GM18951 (cell line): ENCODE data around the gene HELZ2.

Experiments used
- POLR2A ChIP-seq: IDR thresholded peaks from 4 replicates; pipeline ENCODE4 v1.6.1; 2011; ENCODE audit warnings: mild to moderate bottlenecking; ENCODE audit not compliant: insufficient read length, insufficient read depth; ENCODE audit errors: extremely low read depth
- in situ Hi-C: fragments of 300-500 bp; cut with MboI; formaldehyde crosslinking; loops from one replicate; pipeline ENCODE4 v1.12.0; 2022; ENCODE audit warnings: low sequenced_read_pairs, mixed read lengths, inconsistent platforms; ENCODE audit not compliant: unreplicated experiment

Gene HELZ2

DNA sequence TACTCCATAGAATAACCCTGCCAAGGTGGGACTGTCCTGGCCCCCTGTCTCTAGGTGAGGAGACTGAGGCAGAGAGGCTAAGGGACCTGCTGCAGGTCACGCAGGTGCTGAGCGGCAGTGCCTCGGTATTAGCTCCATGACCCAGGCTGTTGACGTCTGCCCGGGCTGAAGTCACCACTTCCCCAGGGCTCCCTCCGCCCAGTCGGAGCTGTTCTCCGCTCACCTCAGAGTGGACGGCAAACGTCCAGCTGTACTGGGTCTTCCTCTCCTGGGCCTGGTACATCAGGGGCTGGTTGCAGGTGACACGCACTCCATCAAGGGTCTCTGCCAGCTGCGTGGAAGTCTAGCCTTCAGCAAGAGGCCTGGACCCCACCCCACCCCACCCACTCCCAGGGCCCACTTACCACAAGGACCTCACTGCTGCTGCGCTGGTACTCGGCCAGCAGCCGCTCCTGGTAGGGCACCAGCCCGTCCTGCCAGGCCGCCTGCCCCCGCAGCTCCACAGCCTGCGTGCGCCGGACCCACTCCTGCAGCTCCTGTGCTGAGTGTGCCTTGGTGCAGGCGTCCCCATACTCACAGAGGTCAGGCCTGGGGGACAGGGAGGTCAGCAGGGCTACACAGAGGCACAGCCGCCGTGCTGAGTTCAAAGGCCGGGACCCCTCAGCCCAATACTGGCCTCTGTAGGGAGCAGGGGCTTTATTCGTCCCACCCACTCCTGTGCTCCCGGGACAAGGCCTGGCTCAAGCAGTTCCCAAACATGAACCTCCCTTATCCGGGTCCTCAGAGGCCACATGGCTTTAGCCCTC lies 3.6 kb downstream of the HELZ2 start:
- no peak for TF ChIP-seq POLR2A
- in situ Hi-C loops: no loop called here

DNA sequence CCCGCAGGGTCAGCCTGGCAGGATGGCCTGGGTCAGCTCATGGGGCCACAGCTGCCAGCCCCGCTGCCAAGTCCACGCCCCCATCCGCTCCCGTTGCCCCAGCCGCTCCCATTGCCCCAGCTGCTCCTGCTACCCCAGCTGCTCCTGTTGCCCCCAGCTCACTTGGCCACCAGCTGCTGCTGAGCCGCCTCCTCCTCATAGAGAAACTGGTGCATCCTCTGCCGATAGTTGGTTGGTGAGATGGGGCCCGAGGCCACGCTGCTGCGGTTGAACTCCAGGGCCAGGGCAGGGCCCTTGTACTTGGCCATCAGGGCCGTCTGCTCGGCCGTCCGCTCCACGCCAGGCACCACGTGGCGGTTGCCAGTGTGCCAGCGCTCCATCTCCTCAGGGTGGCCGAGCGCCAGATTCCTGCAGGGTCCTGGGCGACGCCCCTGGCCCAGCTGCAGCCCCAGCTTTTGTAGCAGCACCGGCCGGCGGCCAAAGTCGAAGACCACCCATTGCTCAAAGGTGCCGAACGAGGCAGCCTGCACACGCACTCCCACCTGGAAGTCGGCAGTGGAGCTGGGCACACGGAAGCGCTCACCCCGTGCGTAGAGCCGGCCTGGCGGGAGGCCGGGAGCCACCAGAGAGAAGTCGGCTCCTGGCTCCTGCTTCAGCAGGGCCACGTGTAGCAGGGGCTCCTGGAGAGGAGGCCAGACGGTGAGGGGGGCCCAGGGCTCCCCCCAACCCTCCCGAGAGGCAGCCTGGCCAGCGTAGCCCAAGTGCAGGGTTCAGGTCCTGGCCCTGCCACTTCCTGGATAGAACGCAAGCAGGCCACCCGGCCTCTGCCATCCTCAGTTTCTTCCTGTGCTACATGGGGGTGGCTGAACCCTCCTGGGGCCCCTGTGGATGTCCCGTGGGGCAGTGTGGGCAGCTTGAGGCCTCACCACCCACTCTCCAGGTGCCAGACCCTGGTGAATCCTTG lies 4.8 kb downstream of the HELZ2 start:
- in situ Hi-C loops: no loop called here
- TF ChIP-seq POLR2A: no peak

DNA sequence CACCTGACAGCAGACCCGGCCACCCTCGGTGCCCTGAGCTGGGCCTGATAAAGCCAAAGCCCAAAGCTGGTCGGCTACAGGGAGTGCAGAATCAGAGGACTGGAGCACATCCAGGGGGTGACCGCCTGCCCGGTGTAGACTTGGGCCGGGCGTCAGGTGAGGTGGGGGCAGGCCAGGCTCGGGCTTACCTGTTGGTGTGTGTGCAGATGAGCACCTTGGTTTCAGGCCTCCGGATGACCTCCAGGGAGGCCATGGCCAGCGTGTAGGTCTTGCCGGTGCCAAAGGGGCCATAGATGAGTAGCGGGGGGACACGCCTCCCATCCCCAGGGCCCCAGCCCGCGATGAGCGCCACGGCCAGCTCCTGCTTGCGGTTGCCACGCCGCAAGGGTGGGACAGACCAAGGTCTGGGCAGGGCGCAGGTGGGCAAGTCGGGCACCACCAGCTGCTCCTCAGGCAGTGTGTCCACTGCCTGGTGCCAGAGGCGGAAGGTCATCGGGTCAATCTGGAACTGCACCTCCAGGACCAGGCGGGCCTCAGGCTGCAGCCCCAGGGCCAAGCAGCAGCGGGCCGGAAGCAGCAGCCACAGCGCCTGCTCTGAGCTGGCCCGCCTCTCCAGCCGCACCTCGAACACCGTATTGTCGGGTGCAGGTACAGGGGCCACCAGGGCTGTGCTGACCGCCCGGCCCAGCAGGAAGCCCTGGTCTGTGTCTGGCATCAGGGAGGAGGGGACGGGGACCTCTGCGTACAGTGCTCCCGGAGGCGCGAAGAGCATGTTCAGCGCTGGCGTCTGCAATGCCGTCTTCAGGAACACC lies 5.7 kb downstream of the HELZ2 start:
- TF ChIP-seq POLR2A: peak; percentile 17
- in situ Hi-C loops: no loop called here

- in situ Hi-C loops: no loop called here
- no peak for TF ChIP-seq POLR2A
These were observed 6.5 kb downstream of the HELZ2 start for GRCh38 chr20:63567386-63568169.

- TF ChIP-seq POLR2A: no peak
- in situ Hi-C loops: no loop called here
These were observed 7.0 kb downstream of the HELZ2 start for GRCh38 chr20:63567136-63567385.

DNA sequence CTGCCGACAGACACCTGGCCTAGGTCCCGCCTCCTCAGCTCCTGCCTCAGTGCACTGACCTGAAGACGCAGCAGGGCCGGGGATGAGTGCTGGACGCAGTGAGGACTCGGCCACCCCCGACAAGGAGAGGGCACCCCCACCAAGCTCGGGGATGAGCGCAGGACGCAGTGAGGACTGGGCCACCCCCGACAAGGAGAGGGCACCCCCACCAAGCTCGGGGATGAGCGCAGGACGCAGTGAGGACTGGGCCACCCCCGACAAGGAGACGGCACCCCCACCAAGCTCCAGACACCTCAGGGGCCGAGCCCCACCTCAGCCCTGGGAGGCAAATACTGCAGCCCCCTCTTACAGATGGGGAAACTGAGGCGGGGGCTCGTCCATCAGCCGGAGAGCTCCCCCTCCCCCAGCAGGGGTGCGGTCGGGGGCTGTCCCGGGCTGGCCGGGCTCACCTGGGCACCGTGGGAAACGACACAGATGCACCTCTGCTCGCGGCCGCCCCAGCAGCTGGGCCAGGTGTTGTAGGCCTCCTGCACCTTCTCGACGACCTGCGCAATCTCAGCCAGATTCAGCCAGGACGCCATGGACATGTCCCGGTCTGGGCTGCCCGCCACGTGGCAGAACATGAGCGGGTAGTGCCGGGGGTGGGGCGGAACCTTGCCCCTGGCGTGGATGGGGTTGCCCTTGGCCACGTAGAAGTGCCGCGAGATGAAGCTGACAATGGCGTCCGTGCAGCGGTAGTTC lies 7.5 kb downstream of the HELZ2 start:
- in situ Hi-C loops: no loop called here
- TF ChIP-seq POLR2A: no peak

GRCh38 chr20:63565699-63566335 lies 8.2 kb downstream of the HELZ2 start:
- TF ChIP-seq POLR2A: no peak
- in situ Hi-C loops: no loop called here

DNA sequence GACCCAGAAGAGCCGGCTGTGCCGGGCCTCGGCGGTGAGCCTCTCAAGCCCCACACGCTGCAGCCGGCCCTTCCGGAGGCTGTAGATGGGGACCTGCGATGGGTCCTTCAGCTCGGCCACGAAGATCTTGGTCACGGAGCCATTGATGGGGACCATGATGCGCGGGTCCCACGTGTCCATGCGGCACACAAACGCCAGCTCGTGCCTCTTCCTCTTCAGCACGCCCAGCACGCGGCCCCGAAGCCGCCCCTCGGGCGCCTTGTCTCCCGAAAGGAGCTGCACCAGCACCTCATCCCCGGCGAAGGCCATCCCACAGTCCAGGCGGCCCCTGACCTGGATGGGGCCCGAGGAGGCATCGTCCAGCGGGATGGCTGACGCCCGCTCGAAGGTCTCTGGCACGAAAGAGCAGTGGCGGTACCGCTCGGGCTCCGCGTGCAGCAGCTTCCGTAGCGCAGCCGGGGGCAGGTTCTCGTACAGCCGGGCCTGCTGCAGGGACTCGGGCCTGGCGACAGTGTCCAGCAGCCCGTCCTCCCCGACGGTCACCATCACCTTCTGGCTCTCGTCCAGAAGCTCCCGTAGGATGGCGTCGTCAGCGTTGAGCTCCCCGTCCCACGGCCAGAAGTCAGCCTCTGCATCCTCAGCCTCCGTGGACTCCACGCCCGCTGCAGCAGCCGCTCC lies 8.9 kb downstream of the HELZ2 start:
- in situ Hi-C loops: no loop called here
- no peak for TF ChIP-seq POLR2A

- no peak for TF ChIP-seq POLR2A
- in situ Hi-C loops: no loop called here
These were observed 9.8 kb downstream of the HELZ2 start for GRCh38 chr20:63564036-63564810.

DNA sequence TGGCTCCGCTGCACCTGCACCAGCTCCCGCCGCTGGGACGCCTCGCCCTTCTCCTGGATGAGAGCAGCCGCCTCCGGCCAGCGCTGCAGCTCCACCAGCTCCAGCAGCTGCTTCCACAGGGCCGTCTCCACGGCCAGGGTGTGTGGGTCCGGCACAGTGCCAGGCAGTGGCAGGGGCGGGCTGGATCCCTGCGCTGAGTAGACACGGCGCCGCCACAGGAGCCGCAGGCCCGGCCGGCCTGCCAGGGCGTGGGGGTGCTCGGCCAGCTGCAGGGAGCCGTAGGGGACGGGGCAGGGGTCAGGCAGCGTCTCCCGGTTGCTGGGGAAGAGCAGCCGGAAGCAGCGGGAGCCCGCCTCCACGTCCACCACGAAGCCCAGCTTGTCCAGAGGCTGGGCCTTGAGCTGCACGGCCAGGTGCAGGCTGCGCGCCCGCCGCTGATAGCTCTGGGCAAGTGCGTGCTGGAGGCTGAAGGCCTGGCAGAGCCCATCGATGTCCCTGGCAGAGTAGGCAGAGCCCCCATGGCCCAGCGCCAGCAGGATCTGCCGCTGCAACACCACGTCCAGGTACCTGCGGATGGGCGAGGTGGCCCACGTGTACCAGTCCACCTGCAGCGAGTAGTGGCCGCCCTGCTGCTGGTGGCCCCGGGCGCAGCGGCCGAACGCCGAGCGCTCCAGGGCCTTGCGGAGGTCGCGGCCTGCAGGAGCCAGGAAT lies 10.7 kb downstream of the HELZ2 start:
- no peak for TF ChIP-seq POLR2A

More for the DNA sequence above, 10.7 kb downstream of the HELZ2 start:
- in situ Hi-C loops: no loop called here
